GM04504 (cell line): ENCODE measurements around the gene PRSS3.
"Not testable (repeated sequence)": the region's sequence is repeated elsewhere in the genome, so short reads cannot be mapped to it uniquely, and the experiment has no call there.

Source experiments
- DNase-seq: peaks from one replicate; pipeline ENCODE4 v3.0.0-alpha.2; 2012; ENCODE audit warnings: low read depth

PRSS3 gene

DNA sequence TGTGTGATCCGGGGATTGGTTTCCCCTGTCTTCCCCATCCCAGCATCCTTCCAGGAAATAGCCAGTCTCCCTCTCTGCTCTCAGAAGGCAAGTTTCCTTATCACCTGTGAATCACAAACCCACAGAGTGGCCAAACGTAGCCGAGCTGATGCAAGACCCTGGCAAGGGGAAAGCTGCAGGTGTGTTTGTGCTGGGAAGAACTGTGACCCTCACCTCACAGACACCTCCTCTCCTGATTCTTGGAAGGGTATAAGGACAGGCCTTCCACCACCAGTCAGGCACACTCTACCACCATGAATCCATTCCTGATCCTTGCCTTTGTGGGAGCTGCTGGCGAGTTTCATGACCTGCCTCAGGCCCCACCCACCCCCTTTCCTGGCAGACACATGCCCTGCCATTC lies at the start of gene PRSS3:
Gene PRSS3 (plus strand): TSS at position 281 of the 400 bp plus-strand sequence. CDS start 13 bp downstream, at position 294.
- no peak for DNase-seq

DNA sequence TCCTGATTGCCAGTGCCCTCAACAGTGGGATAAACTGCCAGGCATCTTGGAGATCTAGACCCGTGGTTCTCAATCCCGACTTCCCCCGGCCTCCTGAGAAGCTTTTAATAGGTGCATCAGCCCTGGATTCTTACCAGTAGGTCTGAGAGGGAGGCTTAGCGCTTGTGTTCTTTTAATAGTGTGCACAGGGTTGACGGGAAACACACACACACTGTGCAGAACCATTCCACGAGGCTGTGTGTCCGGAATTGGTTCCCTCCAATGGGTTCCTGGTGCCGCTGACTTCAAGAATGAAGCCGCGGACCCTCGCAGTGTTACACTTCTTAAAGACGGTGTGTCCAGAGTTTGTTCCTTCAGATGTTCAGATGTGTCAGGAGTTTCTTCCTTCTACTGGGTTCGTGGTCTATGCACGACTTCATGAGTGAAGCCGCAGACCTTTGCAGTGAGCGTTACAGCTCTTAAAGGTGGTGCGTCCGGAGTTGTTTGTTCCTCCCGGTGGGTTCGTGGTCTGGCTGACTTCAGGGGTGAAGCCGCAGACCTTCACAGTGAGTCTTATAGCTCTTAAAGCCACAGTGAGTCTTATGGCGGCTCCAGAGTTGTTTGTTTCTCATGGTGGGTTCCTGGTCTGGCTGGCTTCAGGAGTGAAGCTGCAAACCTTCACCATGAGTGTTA lies 46.6 kb upstream of the PRSS3 start:
- no peak for DNase-seq

DNA sequence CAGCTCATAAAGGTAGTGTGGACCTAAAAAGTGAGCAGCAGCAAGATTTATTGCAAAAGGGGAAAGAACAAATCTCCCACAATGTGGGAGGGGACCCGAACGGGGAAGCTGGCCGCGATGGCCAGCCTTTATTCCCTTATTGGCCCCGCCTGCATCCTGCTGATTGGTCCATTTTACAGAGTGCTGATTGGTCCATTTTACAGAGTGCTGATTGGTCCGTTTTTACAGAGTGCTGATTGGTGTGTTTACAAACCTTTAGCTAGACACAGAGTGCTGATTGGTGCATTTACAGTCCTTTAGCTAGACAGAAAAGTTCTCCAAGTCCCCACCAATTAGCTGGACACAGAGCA lies 46.1 kb upstream of the PRSS3 start:
- not testable (repeated sequence) for DNase-seq

DNA sequence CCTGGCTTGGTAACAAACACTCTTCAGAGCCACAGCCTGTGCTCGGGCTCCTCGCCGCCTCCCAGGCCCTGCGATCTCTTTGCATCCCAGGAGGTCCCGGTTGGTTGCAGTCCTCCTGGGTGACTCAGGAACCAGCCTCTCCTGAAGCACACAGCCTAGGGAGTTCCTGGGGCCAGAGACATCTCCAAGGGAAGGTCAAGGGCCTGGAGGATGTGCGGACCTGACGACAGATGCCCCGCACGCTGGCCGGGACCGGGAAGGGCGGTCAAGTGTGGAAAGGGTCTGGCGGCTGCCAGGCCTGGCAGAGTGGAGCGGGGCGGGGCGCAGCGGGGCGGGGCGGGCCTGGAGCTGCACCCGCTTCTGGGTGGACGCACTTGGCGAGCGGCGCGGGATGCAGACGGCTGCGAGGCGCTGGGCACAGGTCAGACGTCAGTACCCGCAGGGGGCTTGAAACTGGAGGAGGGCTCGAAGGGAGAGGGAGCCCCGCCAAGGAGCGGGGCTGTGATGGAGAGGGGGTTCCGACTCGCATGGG lies 45.0 kb upstream of the PRSS3 start:
- DNase-seq: no peak

DNA sequence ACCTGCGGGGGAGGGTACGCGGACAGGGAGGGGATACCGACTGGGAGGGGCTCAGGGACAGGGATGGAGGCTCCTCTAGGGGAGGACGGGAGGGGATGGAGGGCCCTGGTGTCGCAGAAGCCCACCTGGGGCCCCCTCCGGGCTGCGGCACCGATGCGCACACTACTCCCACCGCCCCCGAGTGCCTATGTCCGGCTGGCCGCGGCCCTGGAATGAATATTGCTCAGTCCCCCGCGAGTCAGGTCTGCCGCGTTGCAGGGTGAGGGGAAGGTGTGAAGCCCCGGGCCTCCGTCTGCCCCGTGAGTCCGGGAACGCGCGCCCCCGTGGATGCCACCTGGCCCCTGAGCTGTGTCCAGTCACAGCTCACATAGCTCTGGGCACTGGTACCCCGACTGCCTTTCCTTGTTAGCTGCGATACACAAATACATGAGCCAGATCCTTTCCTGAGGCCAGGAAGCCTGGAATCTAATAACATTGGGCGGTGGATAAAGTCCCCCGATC lies 44.5 kb upstream of the PRSS3 start:
- DNase-seq: no peak

DNA sequence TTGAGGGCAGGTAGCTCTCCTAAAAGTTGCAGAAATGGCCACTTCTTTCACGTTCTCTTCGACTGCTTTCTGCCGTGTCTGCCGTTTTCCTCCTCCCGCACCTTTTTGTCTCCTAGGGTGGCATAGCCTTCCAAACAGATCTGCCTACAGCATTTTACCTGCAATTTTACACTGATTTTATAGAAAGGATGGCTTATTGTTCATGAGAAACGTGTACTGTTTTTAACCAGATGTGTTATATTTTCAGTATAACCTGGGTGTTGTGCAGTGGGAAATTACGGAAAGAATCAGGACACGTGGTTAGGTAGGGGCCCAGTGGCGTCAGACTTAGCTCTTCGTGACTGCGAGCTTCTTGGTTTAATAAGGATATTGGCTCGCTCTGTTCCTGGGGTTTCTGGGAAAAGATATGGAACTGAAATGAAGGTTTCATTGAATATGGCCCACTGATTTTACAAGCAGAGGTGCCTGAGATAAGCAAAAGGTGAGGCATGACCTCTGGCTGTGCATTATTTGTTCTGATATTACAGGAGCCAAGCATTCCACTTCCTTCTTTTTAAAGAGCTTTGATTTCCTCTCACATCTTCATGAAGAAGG lies 43.7 kb upstream of the PRSS3 start:
- no peak for DNase-seq

DNA sequence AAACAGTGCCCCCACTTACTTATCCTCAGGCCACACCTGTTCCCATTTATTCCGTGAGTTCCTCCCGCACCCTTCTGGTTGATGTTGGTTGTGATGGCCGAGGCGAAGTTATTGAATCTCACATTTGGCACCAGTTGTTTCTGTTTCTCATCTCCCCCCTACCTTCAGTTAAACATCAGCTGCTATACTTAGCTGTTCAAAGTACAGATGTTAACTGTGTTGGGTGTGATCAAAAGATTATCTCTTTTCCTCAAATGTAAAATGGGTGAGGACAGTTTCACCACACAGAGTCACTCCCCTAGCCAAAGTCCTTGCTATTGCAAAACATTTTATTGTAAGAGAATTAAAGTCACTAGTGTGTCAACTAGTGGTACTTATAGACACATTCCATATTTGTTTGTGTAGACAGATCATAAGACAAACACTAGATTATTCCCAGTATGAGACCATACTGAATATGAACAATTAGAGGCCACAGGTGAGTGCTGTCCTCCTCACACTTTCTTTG lies 43.2 kb upstream of the PRSS3 start:
- no peak for DNase-seq

DNA sequence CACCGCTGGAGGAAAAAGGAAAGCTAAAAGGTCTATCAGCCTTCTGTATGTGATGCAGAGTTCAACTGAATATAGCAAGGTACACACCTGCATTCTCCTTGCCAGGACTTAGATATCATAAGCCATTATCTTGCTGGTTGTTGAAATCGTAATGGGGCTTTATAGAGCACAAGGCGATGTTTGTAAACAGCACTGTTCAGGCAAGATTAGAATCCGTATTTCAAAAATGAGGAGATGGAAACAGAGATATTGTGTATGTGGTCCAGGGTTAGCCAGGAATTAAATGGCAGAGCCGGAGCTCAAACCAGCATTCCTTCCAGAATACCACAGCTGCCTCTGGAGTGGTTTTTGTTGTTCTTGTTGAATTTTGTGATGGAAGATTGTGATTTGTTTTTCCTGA lies 42.6 kb upstream of the PRSS3 start:
- not testable (repeated sequence) for DNase-seq

DNA sequence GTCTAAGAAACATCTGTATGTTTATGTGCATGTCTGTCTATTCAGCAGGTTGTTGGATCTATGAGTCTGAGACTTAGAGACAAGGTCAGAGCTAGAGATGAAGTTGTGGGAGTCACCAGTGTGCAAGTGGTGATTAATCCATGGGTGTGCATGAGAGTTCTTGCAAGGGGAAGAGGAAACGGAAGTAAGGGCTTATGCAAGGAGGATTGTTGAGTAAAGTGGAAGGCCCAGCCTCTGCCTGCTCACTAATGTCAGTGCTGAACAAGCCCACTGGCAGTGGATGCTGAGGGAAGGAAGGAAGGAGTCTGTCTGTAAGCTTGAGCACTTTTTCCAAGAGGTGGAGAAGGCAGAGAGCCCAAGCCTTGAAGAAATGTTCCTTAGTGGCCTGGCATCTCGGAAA lies 35.7 kb upstream of the PRSS3 start:
- not testable (repeated sequence) for DNase-seq

DNA sequence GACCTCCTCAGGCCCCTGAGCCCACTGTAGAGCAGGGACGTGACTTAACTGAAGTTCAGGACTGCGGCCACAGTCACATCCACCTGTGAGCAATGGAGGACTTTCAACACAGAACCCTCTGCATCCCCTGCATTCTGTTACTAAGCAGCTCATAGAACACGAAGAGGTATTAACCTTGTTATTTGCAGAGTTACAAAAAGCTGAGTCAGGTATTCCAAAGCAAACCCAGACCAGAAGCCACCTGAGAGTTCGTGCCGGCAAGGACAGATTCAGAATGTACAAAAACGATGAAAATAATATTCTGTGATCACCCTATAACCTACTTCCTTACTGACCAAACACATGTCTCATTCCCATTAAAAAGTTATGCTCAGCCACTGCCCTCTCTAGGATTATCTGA lies 33.0 kb upstream of the PRSS3 start:
- DNase-seq: no peak

DNA sequence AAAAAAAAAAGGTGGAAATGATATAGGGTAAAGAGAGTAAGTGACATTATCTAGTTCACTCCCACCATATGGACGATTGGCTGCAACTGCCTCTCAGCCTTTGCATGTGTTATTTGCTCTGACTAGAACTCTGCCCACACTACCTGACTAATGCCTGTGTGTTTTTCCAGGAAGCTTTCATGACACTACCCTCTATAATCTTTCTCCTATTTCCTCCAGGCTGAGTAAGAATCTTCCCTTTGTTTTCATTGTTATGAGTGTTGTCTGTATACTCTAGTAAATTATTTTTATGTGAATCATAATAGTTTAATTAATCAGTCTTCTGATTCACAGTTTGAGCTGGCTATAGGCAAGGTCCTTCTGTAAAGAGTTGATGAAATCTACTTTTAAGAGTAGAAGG lies 31.7 kb upstream of the PRSS3 start:
- not testable (repeated sequence) for DNase-seq

DNA sequence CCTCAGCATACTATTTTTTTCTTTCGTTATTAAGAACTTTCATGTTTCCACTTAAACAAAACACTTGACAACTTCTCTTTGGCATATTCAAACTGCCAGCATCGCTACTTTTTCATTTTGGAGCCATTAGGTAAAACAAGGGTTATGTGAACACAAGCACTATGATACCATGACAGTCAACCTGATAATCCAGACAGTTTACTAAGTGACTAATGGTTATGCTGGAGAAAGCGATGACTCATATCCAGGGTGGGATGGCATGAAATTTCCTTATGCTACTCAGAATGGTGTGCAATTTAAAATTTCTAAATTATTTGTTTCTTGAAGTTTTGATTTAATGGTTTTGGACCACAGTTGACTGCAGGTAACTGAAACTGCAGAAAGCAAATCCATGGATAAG lies 29.9 kb upstream of the PRSS3 start:
- no peak for DNase-seq

DNA sequence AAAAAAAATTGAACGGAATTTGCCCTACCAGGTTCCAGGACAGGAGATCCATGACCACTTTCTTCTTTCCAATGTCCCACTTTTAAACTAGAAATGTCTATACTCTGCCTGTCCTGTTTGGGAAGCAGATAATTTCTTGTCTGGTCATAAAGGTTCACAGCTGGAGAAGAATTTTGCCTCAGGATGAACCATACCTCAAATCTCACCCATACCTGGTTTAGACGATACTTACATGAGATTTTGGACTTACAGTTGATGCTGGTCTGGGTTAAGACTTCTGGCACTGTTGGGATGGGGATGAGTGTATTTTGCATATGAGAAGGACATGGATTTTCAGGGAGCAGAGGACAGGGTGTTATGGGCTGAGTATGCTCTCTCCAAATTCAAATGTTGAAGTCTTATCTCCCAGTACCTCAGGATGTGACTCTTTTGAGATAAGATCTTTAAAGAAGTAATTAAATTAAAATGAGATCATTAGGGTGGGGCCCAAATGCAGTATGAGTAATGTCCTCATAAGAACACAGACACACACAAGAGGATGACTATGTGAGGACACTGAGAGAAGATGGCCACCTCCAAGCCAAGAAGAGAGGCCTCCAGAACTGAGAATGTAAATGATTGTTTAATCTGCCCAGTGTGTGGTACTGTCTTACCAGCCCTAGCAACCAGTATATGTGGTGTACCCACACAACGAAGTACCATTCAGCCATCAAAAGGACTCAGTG lies 25.0 kb upstream of the PRSS3 start:
- DNase-seq: not testable (repeated sequence)

DNA sequence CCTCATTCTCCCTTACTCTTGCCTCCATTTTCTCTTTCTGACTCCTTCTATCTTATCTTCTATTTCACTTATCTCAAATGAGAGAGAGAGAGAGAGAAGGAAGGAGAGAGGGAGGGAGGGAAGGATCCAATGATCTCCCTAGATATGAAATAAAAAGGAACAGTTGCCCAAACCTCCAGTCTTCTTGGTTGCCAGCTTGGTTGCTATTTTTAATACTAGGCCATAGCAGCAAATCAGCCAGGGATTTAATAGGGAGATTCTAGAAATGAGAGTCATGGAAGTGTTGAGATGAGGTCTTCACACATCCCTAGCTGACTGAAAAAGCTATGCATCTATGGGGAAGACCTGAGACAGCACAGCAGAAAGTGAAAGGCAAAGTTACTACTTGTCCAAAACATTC lies 22.2 kb upstream of the PRSS3 start:
- not testable (repeated sequence) for DNase-seq

DNA sequence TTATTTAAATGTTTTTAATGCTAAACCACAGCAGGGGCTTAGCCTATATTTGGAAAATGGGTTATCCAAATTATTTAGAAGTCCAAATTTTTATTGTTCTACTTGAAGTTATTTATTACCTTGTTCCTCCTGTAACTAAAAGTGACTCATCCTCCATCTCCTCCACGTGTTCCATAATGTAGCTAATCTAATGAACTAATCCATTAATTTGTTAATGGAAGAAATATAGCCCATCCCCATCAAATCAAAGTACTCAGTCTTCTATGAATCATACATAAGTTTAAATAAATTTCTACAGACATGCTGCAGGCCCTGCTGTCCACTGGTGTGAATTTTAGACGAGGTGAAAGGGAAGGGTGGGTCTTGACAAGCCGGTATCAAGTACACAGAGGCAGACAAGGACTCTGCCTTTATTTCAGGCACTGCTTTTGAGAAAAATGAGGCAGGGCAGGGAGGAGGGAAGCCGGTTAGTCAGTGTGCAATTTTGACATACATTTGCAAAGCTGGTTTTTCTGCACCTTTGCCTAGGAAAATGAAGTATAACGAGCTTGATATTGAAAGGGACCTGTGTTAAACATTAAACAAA lies 21.2 kb upstream of the PRSS3 start:
- DNase-seq: not testable (repeated sequence)

DNA sequence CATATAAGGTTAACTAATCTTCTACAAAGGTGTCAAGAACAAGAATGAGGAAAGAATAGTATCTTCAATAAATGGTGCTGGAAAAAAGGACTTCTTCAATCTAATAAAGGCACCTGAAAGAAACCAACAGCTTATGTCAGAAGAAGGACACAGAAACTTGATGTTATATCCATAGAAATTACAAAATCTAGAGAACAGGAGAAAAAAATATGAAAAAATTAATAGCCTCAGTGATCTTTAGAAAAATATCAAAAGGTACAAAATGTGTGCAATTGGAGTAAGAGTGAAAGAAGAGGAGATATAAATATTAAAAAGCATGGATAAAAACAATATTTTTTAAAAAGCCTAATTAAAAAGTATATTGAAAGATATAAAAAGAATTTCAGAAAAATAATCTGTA lies 18.8 kb upstream of the PRSS3 start:
- no peak for DNase-seq

DNA sequence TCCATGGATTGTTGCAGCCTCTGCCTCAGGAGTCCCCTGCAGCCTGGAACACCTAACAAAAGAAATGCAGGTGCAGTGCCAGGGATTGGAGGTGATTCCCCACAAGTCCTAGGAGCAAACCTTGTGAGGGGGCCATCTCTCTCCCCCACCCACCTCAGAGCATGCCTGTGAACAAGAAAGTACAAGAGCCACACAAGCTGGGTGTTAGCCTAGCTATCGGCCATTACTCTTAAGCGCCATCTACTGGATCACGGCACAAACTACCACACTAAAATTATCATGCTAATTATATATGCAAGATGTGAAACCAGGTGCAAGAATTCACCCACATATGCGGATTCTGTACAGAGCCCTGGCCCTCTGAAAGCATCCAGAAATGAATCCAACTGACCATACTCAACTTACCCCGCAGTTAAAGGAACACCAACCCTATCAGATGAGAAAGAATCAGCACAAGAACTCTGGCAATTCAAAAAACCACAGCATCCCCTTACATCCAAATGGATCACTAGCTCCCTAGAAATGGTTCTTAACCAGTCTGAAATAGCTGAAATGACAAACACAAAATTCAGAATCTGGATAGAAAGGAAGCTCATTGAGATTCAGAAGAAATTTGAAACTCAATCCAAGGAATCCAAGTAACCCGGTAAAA lies 16.5 kb upstream of the PRSS3 start:
- no peak for DNase-seq

DNA sequence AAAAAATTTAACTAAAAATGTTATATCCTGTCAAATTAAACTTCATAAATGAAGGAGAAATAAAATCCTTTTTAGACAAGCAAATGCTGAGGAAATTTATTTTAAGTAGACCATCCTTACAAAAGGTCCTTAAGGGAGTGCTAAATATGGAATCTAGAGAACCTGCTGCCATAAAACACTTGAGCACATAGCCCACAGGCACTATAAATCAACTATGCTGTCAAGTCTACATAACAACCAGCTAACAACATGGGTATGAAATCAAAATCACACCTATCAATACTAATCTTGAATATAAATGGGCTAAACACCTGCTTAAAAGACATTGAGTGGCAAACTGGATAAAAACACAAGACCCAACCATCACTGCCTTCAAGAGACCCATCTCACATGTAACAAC lies 15.1 kb upstream of the PRSS3 start:
- DNase-seq: no peak

DNA sequence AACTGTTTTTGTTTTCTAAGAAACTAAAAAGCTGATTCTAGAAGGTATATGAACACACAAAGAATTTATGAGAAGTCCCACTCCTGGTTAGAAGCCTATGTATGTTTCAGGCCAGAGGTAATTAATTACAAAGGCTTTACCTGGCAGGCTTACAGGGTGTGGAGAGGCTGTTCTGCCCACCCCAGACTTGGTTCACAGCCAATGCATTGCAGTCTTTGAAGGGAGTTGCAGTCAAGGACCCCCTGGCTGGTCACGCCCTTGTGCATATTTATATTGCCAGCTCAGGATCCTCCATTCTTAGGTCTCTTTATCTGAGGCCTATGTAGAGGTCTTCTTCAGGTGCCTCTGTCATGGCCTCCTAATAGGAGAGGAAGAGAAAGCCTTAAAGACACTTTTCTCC lies 13.6 kb upstream of the PRSS3 start:
- no peak for DNase-seq

DNA sequence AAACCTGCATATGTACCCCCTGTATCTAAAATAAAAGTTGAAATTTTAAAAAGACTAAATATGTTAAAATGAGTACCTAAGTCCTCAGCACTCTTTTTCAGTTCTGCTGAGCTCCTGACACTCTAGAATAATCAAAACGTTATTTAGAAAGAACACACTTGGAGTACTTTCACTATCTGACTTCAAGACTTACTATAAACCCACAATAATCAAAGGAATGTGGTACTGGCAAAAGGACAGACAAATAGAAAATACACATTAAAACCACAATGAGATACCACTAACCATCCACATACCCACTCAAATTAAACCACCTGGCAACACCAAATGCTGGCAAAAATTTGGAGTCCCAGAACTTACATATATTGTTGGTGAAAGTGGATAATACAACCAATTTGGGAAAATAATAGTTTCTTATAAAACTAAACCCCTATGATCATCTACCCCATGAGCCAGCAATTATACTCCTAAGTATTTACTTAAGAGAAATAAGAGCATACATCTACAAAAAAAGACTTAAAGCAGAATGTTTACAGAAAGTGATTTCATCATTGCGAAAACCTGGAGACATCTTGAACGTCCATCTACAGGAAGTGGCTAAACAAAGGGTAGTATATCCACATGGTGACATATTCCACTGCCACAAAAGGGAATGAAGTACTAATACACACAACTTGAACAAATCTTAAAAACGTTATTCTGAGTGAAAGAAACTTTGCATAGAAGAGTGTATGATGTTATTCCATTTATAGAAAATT lies 12.8 kb upstream of the PRSS3 start:
- DNase-seq: no peak

DNA sequence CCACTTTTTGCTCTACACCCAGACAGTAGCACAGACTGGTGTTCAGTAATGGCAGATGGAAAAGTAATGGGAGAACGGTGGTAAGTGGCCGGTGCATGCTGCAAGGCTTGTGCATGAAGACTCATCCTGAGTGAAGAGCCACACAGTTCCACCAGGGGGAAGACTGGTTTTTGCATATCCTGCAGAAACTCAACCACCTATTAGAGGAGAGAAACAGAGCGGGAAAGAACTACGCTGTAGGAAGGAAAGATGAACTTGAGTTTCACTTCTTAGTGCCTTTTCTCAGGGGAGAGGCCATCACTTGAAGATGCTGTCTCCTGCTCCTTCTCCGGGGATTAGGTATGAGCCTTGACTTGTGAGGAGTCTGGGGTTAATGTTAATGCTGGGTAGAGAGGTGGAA lies 9.4 kb upstream of the PRSS3 start:
- DNase-seq: no peak
